Anterior cingulate cortex (tissue), 58 donors: ENCODE measurements around the gene ATP13A3.
"Not testable (repeated sequence)": the region's sequence is repeated elsewhere in the genome, so short reads cannot be mapped to it uniquely, and the experiment has no call there.

Source experiments
- DNase-seq, 58 donors: peaks; one replicate each; lab custom pipeline; 2025; lab: John Stamatoyannopoulos, UW

ATP13A3 gene

DNA sequence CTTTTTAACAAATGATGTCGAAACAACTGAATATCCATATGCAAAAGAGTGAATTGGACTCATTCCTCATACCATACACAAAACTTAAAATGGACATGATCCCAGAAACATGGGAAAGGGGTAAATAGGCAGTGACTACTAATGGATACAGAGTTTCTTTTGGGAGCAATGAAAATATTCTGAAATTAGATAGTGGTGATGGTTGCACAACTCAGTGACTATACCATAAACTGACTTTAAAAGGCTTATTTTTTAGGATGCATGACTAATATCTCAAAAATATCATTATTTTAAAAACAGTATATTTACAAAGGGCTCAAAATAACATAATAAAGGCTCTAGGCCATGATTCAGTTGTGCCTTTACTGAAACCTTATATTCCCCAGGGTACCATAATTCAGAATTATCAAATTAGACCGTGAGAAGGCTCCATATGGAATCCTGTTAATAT is 16.3 kb upstream of the ATP13A3 start:
- no peak for DNase-seq

- no peak for DNase-seq
Observed at GRCh38 chr3:194500198-194500597, 13.4 kb upstream of the ATP13A3 start.

- DNase-seq = not testable (repeated sequence)
Observed at GRCh38 chr3:194499516-194499915, 12.7 kb upstream of the ATP13A3 start.

GRCh38 chr3:194497799-194498575 is 11.2 kb upstream of the ATP13A3 start:
- peak in 3 of 58 donors; percentile 34 to 44 (median 36) for DNase-seq

DNA sequence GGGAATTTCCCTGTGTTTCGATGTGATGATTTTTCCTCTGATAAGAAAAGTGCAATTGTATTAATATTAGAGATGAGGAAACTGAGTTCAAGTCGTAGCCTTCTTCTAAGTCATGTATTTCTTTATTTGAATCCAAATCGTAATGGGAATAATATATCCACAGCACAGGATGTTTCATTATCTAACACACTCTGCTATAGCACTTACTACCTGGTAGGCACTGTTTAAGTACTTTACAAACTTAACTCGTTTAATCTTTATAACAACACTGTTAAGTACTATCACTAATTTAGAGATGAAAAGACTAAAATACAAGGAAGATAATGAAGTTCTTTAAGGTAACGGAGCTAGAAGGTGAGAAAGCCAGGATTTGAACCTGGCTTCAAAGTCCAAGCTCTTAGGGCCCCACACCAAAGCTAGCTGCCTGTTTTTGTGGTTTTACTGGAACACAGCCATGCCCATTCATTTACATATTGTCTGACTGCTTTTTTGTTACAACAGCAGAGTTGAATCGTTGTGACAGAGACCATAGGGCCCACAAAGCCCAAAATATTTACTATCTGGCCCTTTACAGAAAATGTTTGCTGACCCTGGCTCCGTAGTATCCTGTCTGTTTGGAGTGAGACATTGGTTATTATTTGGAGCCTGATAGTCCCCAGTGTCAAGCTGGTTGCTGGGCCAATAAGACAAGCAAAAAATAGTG is 9.6 kb upstream of the ATP13A3 start:
- DNase-seq = no peak

GRCh38 chr3:194494951-194495374 is 8.2 kb upstream of the ATP13A3 start:
- DNase-seq = no peak

- not testable (repeated sequence) for DNase-seq
Observed at GRCh38 chr3:194493995-194494927, 7.5 kb upstream of the ATP13A3 start.

DNA sequence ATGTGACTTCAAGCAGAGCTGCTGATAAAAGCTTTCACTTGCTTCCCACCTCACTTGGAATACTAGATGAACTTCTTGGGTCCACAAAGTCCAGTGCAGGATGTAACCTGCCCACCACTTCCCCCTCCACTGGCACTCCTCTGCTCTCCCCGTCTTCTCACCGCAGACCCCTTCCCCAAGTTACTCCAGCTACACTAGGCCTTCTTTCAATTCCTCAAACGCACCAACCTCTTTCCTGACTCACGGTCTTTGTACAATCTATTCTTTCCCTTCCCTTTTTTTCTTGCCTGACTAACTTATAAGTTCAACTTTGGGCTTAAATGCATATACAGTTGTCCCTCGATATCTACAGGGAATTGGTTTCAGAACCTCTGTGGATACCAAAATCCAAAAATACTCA is 5.2 kb upstream of the ATP13A3 start:
- DNase-seq = peak in 1 of 58 donors; percentile 35

DNA sequence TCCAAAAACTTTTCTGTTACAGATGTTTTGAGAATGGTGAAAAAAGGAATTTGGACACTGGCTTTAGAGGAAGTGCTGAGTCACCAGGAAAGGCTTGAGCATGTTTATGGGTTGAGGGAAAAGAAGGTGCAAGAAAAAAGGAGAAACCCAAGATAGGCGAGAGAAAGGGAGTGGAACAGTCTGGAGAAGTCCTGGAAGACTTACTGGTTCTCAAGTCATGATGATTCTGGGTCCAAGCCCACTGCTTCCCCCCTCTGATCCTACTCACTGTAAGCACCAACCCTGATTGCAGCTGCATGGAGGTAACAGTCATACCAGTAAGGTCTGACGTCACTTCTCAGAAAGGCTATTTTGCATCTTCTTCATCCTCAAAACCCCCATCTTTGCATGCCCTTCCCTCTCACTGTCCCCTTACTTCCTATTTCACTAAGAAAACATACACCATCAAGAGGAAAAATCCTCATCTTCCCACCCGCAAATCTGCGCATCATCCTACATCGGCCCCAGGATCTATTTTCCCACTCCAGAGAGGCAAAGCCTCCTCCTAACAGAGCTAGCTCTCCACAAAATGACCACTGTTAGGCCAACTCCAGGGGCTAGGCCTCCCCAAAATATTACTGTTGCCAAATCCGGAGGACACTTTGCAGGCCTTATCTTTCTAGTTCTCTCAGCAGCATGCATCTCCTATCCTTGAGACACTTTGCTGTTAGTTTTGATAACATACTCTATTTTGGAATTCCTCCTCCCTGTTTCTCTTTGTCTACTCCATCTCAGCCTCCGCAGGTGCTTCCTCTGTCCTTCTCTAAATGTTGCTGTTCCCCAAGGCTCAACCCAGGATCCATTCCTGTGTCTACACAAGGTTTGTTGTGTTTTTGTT is 3.2 kb upstream of the ATP13A3 start:
- no peak for DNase-seq

GRCh38 chr3:194488055-194488742 is 1.4 kb upstream of the ATP13A3 start:
- DNase-seq = no peak

DNA sequence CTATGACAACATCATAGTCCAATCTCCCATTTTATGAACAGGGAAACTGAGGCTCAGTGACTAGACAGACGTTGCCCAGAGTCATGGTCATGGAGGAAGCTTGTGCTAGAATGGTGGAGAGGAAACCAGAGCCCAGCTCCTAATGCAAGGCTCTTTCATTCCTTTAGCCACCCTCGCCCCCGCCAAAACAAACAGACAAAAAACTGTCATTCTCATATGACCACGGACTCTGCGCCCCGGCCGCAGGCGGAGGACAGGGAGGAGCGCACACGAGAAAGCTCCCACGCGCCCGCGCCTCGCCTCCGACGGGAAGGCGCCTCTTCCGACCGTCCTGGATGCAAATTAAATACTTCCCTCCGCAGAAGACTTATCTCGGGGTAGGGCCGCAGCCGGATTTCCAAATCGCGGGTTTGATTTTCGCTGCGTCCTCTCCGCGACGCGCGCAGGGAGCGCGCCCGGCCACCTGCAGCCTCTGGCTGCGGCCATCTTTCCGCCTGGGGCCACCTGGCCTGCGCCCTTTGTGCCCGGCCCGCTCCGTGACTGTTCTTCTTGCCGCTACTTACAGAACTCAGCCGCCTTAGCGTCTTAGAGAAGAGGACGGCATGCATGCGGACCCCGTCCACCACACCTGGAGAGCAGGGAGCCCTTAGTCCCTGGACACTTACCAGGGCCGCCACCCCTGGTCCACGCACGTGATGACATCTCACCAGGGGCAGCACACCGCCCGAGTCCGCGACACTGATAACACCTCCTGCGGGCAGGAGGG is 670 bp upstream of the ATP13A3 start:
- peak in 8 of 58 donors; percentile 23 to 60 (median 42) for DNase-seq

DNA sequence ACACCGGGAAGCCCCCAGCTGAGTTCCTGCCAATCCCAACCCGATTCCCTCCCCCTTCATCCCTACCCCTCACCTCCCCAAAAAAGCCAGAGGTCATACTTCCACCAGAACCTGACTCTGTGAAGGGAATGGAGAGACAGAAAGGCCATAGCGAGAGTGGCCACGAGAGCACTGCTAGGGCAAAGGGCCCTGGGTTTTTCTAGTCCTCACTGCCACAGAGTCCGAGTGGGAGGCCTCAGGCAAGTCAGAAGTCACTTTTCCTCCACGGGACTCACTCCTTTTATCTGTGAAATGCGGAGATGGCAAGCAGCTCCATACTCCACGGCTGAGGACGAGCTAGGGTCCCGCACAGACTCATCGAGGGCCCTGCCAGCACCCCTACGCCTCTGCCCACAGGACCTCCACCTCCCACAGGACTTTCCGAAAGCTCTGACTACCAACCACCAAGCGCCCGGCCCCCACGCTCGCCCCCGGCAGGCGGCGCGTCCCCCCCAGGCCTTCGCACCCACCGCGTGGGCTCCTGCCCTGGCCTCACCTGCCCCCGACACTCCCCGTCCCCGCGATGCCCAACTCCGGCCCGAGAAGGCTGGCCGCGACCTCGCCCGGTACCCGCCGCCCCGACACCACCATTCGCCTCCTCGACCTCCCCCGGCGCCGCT is 792 bp downstream of the ATP13A3 start:
- DNase-seq = peak in 9 of 58 donors; percentile 13 to 42 (median 32)

- no peak for DNase-seq
Observed at GRCh38 chr3:194485468-194485880, 1.3 kb downstream of the ATP13A3 start.

GRCh38 chr3:194484614-194485013 is 2.2 kb downstream of the ATP13A3 start:
- no peak for DNase-seq

DNA sequence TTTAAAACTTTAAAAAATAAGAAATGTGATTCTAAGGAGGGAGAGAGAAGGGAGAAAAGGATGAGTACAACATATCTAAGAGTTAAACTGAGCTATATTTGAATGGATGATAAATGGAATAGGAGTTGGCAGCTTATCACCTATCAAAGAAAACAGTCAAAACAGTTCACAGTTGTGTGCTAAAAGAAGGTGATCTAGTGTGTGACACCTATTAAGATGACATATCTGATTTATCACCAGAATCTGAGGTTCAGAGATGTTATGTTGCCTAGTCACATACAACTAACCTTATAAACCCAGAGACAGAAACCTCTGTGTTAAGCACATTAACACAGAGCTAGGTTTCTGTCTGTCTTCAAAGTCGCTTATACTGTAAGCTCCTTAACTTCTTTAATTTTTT is 3.0 kb downstream of the ATP13A3 start:
- no peak for DNase-seq

- DNase-seq = not testable (repeated sequence)
Observed at GRCh38 chr3:194482830-194483229, 4.0 kb downstream of the ATP13A3 start.

GRCh38 chr3:194482196-194482593 is 4.6 kb downstream of the ATP13A3 start:
- DNase-seq = no peak
